Lower leg skin (tissue), 3 donors: ENCODE results near the gene HSPG2.

Experiments used
- POLR2A ChIP-seq, 2 donors: fragments of 450-650 bp; IDR thresholded peaks; one replicate each; pipeline ENCODE4 v1.6.1; 2016 to 2017; ENCODE audit warnings: antibody characterized with exemption in 2 of 2, mild to moderate bottlenecking in 1 of 2, moderate library complexity in 1 of 2
- TF ChIP-seq, protein P1 (sequence below), 3 donors: fragments of 450-650 bp; IDR thresholded peaks; one replicate each; pipeline ENCODE4 v1.5.1; 2016; ENCODE audit warnings: antibody characterized with exemption in 3 of 3, mild to moderate bottlenecking in 3 of 3, moderate library complexity in 2 of 3

DNA sequence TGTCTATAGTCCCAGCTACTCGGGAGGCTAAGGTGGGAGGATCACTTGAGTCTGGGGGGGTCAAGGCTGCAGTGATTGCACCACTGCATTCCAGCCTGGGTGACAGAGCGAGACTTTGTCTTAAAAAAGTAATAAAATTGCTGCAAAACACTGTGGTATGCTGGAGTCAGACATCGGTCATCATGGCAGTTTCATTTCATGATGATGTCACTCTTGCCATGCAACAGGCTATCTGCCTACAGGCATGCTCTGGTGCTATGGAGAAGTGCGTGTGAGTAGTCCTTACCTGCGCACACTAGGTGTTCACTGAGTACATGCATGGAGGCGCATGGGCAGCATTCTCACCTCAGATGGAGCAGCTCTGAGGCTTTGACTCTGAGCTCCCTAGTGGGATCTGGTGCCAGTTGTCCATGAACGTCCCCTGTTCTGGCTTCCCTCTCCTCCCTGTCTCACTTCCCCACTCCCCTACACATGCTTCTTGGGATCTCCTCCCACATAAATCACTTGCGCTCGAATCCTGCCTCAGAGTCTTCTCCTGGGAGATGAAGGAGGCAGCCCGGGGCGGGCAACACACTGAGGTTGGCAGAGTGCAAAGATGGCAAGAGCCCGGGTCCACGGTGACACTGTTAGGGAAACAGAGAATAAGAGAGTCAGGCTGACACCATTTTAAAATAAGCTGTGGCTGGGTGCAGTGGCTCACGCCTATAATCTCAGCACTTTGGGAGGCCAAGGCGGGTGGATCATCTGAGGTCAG is 29.3 kb upstream of the HSPG2 start:
- TF ChIP-seq, protein P1, sequence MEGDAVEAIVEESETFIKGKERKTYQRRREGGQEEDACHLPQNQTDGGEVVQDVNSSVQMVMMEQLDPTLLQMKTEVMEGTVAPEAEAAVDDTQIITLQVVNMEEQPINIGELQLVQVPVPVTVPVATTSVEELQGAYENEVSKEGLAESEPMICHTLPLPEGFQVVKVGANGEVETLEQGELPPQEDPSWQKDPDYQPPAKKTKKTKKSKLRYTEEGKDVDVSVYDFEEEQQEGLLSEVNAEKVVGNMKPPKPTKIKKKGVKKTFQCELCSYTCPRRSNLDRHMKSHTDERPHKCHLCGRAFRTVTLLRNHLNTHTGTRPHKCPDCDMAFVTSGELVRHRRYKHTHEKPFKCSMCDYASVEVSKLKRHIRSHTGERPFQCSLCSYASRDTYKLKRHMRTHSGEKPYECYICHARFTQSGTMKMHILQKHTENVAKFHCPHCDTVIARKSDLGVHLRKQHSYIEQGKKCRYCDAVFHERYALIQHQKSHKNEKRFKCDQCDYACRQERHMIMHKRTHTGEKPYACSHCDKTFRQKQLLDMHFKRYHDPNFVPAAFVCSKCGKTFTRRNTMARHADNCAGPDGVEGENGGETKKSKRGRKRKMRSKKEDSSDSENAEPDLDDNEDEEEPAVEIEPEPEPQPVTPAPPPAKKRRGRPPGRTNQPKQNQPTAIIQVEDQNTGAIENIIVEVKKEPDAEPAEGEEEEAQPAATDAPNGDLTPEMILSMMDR (IDR thresholded peaks at IDR 0.05) = no peak
- TF ChIP-seq POLR2A (IDR thresholded peaks at IDR 0.05) = no peak
